ENCODE measurements around the gene MICU1. TPM values are rescaled to one million over a fixed set of nuclear protein-coding genes. Genes with fewer than 3 reads are reported as not detected.
"Not testable (repeated sequence)": the region's sequence is repeated elsewhere in the genome, so short reads cannot be mapped to it uniquely, and the experiment has no call there.

The MICU1 gene
- total and polyA plus RNA-seq, 8 donors = 9.4 to 21.7 (median 12.6) TPM

DNA sequence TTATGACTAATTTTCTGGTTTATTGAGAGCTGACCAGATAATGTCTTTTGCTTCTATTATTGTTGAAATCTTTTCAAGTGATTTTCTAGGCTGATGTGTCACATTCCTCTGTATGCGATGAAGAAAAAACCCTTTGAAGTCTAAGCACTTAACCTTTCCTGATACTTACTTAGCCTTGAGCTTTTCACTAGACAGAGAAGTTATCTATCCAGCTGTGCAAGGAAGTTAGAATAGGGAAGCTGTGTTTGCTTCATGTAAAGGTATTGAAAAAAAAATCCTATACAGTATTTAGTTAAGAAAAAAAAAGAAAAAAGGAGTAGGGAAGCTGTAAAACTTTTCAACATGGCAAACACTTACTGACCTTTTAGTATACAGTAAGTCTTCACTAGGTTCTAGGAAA lies 153.6 kb downstream of the MICU1 start:
- FAIRE-seq (no peak), ATAC-seq (no peak)
- WGBS, 2 donors = 97 to 100% methylated on average over 1 of the region's 1 CpG

DNA sequence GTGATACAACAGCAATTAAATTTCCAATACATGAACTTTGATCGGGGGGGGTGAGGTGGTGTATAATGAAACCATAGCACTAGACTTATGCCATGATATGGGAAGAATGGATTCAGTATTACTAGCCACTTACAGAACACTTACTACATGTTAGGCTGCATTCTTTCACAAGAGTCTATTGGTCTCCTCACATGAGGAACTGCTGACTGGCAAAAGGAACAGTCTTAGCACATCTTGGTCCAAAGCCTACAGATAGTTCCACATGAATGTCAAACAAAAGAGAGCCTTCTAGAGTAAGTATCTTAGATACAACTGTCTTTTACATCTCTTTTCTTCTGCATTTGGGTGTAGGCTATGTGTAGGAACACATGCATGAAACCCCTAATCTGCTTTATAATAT lies 155.2 kb downstream of the MICU1 start:
- no peaks in the 10 kb centered on the region for H3K27me3 ChIP-seq
- ATAC-seq (no peak), FAIRE-seq (no peak), DNase-seq (no peak)
- H3K4me3 ChIP-seq = no peak overlapping the region
- H3K36me3 ChIP-seq = peaks cover 0 to 3% (median 0%) of the 10 kb centered on the region in 3 donors
- intact Hi-C loops (cut with DNase I) = no loop called here
- H3K9me3 ChIP-seq = no peaks in the 10 kb centered on the region
- WGBS, 2 donors = 98 to 100% methylated on average over 1 of the region's 1 CpG
- TF ChIP-seq, protein P1, sequence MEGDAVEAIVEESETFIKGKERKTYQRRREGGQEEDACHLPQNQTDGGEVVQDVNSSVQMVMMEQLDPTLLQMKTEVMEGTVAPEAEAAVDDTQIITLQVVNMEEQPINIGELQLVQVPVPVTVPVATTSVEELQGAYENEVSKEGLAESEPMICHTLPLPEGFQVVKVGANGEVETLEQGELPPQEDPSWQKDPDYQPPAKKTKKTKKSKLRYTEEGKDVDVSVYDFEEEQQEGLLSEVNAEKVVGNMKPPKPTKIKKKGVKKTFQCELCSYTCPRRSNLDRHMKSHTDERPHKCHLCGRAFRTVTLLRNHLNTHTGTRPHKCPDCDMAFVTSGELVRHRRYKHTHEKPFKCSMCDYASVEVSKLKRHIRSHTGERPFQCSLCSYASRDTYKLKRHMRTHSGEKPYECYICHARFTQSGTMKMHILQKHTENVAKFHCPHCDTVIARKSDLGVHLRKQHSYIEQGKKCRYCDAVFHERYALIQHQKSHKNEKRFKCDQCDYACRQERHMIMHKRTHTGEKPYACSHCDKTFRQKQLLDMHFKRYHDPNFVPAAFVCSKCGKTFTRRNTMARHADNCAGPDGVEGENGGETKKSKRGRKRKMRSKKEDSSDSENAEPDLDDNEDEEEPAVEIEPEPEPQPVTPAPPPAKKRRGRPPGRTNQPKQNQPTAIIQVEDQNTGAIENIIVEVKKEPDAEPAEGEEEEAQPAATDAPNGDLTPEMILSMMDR (IDR thresholded peaks at IDR 0.05) = no peak
- H3K27ac ChIP-seq = no peak overlapping the region
- H3K4me1 ChIP-seq = no peaks in the 10 kb centered on the region

More for the DNA sequence above, 153.6 kb downstream of the MICU1 start:
- Histone ChIP-seq H3K27ac (no peak overlapping the region), H3K9me3 (no peaks in the 10 kb centered on the region), H3K27me3 (no peaks in the 10 kb centered on the region), H3K36me3 (peaks cover 0 to 3% (median 0%) of the 10 kb centered on the region in 3 donors), H3K4me1 (no peaks in the 10 kb centered on the region), H3K4me3 (no peak overlapping the region)
- DNase-seq = no peak
- intact Hi-C loops (cut with DNase I) = no loop called here
- TF ChIP-seq, protein P1 (IDR thresholded peaks at IDR 0.05) = no peak

- H3K27me3 ChIP-seq; DNase-seq; H3K9me3 ChIP-seq; H3K36me3 ChIP-seq; ATAC-seq; H3K27ac ChIP-seq; H3K4me1 ChIP-seq; intact Hi-C loops (cut with DNase I); FAIRE-seq; H3K4me3 ChIP-seq: not testable (repeated sequence)
- WGBS, 2 donors = 95 to 98% methylated on average over 7 of the region's 7 CpGs
These were observed 158.8 kb downstream of the MICU1 start for GRCh38 chr10:72467064-72467463.

- no peak overlapping the region for H3K4me3 ChIP-seq
- FAIRE-seq (no peak), DNase-seq (no peak), ATAC-seq (no peak)
- no peaks in the 10 kb centered on the region for H3K27me3 ChIP-seq
- H3K27ac ChIP-seq = no peak overlapping the region
- TF ChIP-seq, protein P1 (IDR thresholded peaks at IDR 0.05) = no peak
- WGBS, 2 donors = 67 to 73% methylated on average over 4 of the region's 4 CpGs
- H3K4me1 ChIP-seq = no peaks in the 10 kb centered on the region
- H3K36me3 ChIP-seq = no peaks in the 10 kb centered on the region
- intact Hi-C loops (cut with DNase I) = no loop called here
- no peaks in the 10 kb centered on the region for H3K9me3 ChIP-seq
These were observed 159.9 kb downstream of the MICU1 start for GRCh38 chr10:72466018-72466417.

- 70 to 71% methylated on average over 2 of the region's 2 CpGs for WGBS, 2 donors
- intact Hi-C loops (cut with DNase I) = no loop called here
These were observed 161.4 kb downstream of the MICU1 start for GRCh38 chr10:72464438-72464837.

More at GRCh38 chr10:72464438-72464837, 161.4 kb downstream of the MICU1 start:
- no peaks in the 10 kb centered on the region for H3K4me1 ChIP-seq
- H3K4me3 ChIP-seq = no peak overlapping the region
- H3K27me3 ChIP-seq = no peaks in the 10 kb centered on the region
- H3K27ac ChIP-seq = no peak overlapping the region
- H3K9me3 ChIP-seq = no peaks in the 10 kb centered on the region
- TF ChIP-seq, protein P1 (IDR thresholded peaks at IDR 0.05) = no peak
- H3K36me3 ChIP-seq = no peaks in the 10 kb centered on the region
- no peak for ATAC-seq
- DNase-seq = no peak
- FAIRE-seq = no peak
